AG04449 (cell line): ENCODE data around the gene ISG20L2.
A peak's percentile ranks its signal among the peaks of the same experiment; 100 is the strongest.

Experiments used
- CTCF ChIA-PET: fragments of 350-600 bp; formaldehyde crosslinking; extraction: SDS; loops from one replicate; lab custom pipeline; 2021; ENCODE audit warnings: antibody characterized with exemption; lab: Yijun Ruan, JAX
- POLR2A ChIA-PET: fragments of 400-600, 350-600 bp; formaldehyde crosslinking; extraction: SDS; loops from one replicate; lab custom pipeline; 2020; ENCODE audit warnings: antibody characterized with exemption, inconsistent platforms; lab: Yijun Ruan, JAX
- DNase-seq: peaks from one replicate; pipeline ENCODE4 v3.0.0-alpha.2; 2010; ENCODE audit warnings: low read depth, low spot score
- H3K4me3 ChIP-seq: 2 replicates; pipeline ENCODE4 v1.5.1; 2011; ENCODE audit warnings: low read depth, mild to moderate bottlenecking, control low read depth, low read length
- CTCF ChIP-seq: IDR thresholded peaks from one replicate; pipeline ENCODE4 v1.5.1; 2011; ENCODE audit warnings: mild to moderate bottlenecking, moderate library complexity, low read length, control low read depth, inconsistent platforms; ENCODE audit not compliant: insufficient read depth; ENCODE audit errors: missing control alignments

The ISG20L2 gene

GRCh38 chr1:156740741-156741480, 12.3 kb upstream of the ISG20L2 start, which contains the start of gene MRPL24:
Gene MRPL24, minus strand, starts transcription at chr1:156741088. Its CDS starts 2,384 bp downstream, at chr1:156738704.
- DNase-seq, result peak; percentile 96
- peak within 1 kb of the TSS; percentile 93 for H3K4me3 ChIP-seq
- no peak for TF ChIP-seq CTCF
- ChIA-PET CTCF (interaction anchor here (0.9 to 4.4 kb wide), 4 partner anchors 11 to 52 kb away, joined by 3 to 36 read pairs (median 7); partner anchors contain the start of genes ISG20L2 and METTL25B), POLR2A (interaction anchor here (0.8 to 2.3 kb wide), 8 partner anchors 9 to 687 kb away, joined by 3 to 21 read pairs (median 4); partner anchors contain the start of genes HDGF, ISG20L2, LAMTOR2 and METTL25B)

- DNase-seq, result no peak
- H3K4me3 ChIP-seq, result peak overlapping the region; percentile 93
- ChIA-PET CTCF (interaction anchor here (2.0 to 4.4 kb wide), 2 partner anchors 14 to 51 kb away, joined by 10 to 36 read pairs; partner anchors contain the start of genes ISG20L2 and METTL25B), POLR2A (interaction anchor here (1.2 to 2.3 kb wide), 3 partner anchors 12 to 686 kb away, joined by 3 to 21 read pairs (median 16); partner anchors contain the start of genes ISG20L2, LAMTOR2, METTL25B and PRCC)
- no peak for TF ChIP-seq CTCF
These were observed 11.7 kb upstream of the ISG20L2 start for GRCh38 chr1:156740237-156740740.

GRCh38 chr1:156738916-156739315, 10.3 kb upstream of the ISG20L2 start:
- no peak overlapping the region for H3K4me3 ChIP-seq
- CTCF ChIA-PET, result interaction anchor here (0.8 to 1.6 kb wide), 6 partner anchors 11 to 189 kb away, joined by 3 to 5 read pairs (median 4); partner anchors contain the start of genes HDGF and METTL25B
- TF ChIP-seq CTCF, result no peak
- POLR2A ChIA-PET, result interaction anchor here (0.9 kb wide), 1 partner anchor 9 kb away, joined by 4 read pairs; no protein-coding TSS in a partner anchor
- DNase-seq, result no peak

- ChIA-PET POLR2A (no interaction called here), CTCF (interaction anchor here (0.8 to 1.6 kb wide), 5 partner anchors 11 to 153 kb away, joined by 3 to 5 read pairs (median 4); partner anchors contain the start of genes HDGF and METTL25B)
- H3K4me3 ChIP-seq, result no peak overlapping the region
- DNase-seq, result no peak
- no peak for TF ChIP-seq CTCF
These were observed 9.8 kb upstream of the ISG20L2 start for GRCh38 chr1:156738407-156738806.

GRCh38 chr1:156733989-156734584, 5.5 kb upstream of the ISG20L2 start:
- H3K4me3 ChIP-seq, result no peak overlapping the region
- ChIA-PET CTCF (interaction anchor here (1.0 to 41.3 kb wide), 2 partner anchors 8 to 40 kb away, joined by 3 to 2951 read pairs; partner anchors contain the start of genes CRABP2 and NES), POLR2A (interaction anchor here (1.3 kb wide), 1 partner anchor 18 kb away, joined by 4 read pairs; the partner anchor contains the start of gene HDGF)
- no peak for TF ChIP-seq CTCF
- no peak for DNase-seq
